Measurements from ENCODE around the gene NCAM1.
A peak's percentile ranks its signal among the peaks of the same experiment; 100 is the strongest.
"Not testable (repeated sequence)": the region's sequence is repeated elsewhere in the genome, so short reads cannot be mapped to it uniquely, and the experiment has no call there.

Gene NCAM1

DNA sequence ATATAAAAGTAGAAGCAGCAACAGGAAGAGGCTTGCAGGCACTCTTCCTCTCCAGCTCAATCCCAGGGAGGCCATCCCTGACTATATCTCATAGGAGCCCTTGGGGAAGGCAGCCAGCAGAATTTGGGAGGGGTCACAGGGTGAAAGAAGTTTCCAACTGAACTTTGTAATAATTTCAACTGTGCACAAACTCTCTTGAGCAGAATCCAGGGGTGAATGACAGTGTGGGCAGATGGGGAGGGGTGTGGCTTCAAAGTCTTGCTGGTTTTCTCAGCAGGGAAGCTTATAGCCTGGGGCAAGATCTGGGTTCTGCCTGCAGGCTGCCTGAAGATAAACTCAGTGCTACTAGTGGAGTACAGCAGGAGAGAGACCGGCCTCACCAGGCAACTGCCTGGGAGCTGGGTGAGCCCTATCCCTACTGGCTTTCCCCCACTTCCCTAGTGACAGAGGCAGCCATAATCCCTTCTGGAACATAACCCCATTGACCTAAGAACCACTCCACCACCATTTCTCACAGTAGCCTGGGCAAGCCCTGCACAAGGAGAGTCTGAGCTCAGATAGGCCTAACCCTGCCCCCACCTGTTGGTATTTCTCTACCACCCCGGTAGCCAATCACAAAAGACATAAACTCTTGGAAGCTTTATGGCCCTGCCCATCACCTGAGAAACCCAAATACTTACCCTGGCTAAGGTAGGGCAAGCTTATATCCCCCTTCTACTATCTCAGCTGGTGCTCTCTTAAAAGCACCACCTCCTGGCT is 335.4 kb downstream of the NCAM1 start:
- peaks cover 4% of the 10 kb centered on the region for H3K27me3 Mint-ChIP-seq

DNA sequence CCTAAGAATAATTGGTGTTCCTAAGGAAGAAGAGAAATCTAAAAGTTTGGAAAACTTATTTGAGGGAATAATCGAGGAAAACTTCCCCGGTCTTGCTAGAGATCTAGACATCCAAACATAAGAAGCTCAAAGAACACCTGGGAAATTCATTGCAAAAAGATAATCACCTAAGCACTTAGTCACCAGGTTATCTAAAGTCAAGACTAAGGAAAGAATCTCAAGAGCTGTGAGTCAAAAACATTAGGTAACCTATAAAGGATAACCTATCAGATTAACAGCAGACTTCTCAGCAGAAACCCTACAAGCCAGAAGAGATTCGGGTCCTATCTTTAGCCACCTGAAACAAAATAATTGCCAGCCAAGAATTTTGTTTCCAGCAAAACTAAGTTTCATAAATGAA is 337.3 kb downstream of the NCAM1 start:
- DNase-seq, H3K4me3 Mint-ChIP-seq, H3K9me3 Mint-ChIP-seq, H3K27ac Mint-ChIP-seq, H3K36me3 Mint-ChIP-seq, H3K27me3 Mint-ChIP-seq, H3K4me1 Mint-ChIP-seq: not testable (repeated sequence)
- CTCF ChIA-PET: interaction anchor here (1.9 kb wide), 1 partner anchor 9 kb away, joined by 5 read pairs; no protein-coding TSS in a partner anchor

More for the DNA sequence above, 335.4 kb downstream of the NCAM1 start:
- no peaks in the 10 kb centered on the region for H3K4me1 Mint-ChIP-seq
- H3K9me3 Mint-ChIP-seq: no peaks in the 10 kb centered on the region
- no peak overlapping the region for H3K4me3 Mint-ChIP-seq
- H3K27ac Mint-ChIP-seq: no peak overlapping the region
- H3K36me3 Mint-ChIP-seq: no peaks in the 10 kb centered on the region
- no peak for DNase-seq
- CTCF ChIA-PET: interaction anchor here (0.8 to 1.2 kb wide), 2 partner anchors 8 to 9 kb away, joined by 3 read pairs; no protein-coding TSS in a partner anchor

DNA sequence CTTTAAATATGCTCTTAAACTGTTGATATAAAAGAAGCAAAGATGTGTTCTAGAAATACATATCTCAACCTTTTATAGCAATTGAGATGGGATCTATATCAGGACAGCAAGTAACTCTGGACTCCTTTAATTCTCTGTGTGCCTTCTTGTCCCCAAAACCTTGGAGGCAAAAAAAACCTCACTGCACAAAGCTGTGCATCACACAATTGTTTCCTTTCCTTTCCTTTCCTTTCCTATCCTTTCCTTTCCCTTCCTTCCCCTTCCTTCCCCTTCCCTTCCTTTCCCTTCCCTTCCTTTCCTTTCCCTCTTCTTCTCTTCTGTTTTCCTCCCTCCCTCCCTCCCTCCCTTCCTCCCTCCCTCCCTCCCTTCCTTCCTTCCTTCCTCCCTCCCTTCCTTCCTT is 343.7 kb downstream of the NCAM1 start:
- peaks cover 2% of the 10 kb centered on the region for H3K27me3 Mint-ChIP-seq
- no peak overlapping the region for H3K4me3 Mint-ChIP-seq
- H3K4me1 Mint-ChIP-seq: no peaks in the 10 kb centered on the region
- no peak for DNase-seq
- H3K36me3 Mint-ChIP-seq: no peaks in the 10 kb centered on the region
- no peaks in the 10 kb centered on the region for H3K9me3 Mint-ChIP-seq
- CTCF ChIA-PET: interaction anchor here (0.7 to 2.0 kb wide), 8 partner anchors 9 to 492 kb away, joined by 3 to 11 read pairs (median 4); no protein-coding TSS in a partner anchor
- no peak overlapping the region for H3K27ac Mint-ChIP-seq

DNA sequence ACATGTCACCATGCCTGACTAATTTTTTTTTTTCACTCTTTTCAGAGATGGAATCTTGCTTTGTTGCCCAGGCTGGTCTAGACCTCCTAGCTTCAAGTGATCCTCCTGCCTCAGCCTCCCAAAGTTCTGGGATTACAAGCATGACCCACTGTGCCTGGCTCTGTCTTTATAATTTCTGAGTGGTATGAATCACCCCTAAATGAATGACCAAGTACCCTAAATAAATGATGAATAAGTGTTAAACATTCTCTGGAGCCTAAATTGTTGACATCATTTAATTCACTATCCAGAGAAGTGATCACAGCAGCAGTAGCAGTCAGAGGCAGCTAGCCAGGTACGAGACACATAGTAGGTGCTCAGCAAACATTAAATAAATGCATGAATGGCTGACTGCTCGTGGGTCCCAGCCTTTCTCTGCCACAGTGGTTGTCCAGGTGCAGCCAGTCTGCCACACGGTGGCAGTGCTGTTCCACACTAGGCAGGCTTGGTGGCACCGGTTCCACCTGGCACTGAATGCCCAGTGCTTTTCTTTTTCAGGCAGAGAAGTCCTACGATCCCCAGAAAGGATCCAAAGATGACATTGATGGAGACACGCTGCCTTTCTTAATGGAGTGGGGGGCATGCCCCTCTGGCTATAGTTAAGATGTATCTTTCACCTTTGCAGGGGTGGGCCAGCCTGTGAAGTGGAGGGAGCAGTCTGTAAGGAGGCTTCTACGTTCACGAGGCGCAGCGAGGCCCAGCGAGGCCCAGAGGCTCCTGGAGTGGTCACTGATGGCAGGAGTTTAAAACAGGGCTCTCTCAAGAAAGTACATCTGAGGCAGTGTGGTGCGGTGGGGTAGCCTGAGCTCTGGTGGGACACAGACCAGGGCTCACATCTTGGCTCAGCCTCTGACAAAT is 344.5 kb downstream of the NCAM1 start:
- CTCF ChIA-PET: interaction anchor here (0.5 to 2.0 kb wide), 15 partner anchors 10 to 491 kb away, joined by 3 to 13 read pairs (median 3); no protein-coding TSS in a partner anchor
- no peaks in the 10 kb centered on the region for H3K36me3 Mint-ChIP-seq
- no peak overlapping the region for H3K27ac Mint-ChIP-seq
- no peaks in the 10 kb centered on the region for H3K9me3 Mint-ChIP-seq
- H3K4me3 Mint-ChIP-seq: no peak overlapping the region
- peak; percentile 81 for DNase-seq
- no peaks in the 10 kb centered on the region for H3K27me3 Mint-ChIP-seq
- H3K4me1 Mint-ChIP-seq: no peaks in the 10 kb centered on the region

DNA sequence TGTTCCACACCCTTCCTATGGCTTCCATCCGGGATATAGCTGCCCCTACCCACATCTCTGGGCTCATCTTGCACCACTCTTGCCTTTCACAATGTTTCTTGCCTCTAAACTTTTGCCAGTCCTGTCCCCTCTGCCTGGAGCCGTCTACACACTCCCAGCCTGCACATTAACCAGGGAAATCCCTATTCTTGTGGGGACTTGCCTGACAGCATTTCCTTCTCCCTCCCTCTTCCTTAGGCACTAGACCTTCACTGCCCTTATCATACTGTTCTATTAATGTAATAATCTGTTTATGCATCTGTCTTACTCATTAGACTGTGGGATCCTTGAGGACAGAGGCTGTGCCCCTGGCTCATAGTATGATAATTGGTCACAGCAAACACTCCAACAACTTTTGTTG is 347.4 kb downstream of the NCAM1 start:
- CTCF ChIA-PET: interaction anchor here (1.0 kb wide), 1 partner anchor 223 kb away, joined by 7 read pairs; no protein-coding TSS in a partner anchor
- DNase-seq: no peak
- Mint-ChIP-seq H3K9me3 (no peaks in the 10 kb centered on the region), H3K4me1 (peaks cover 5% of the 10 kb centered on the region), H3K36me3 (no peaks in the 10 kb centered on the region), H3K4me3 (no peak overlapping the region), H3K27me3 (no peaks in the 10 kb centered on the region), H3K27ac (no peak overlapping the region)

DNA sequence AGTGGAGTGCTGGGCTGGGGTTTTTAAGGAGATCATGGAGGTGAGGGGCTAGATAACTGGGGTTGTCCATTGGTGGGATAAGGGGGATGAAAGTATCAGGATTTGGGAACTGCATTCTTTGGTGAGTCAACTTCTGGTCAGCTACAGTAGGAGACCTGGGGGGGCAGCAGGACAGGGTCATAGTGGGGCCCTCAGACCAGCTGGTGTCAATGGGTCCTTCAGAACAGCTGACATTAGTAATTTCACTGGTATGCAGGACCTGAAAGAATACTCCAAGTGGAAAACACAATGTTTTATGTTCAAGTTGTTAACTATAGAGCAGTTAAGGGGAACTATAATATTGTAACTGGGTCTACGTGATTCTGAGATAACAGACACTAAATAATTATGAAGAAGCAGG is 350.3 kb downstream of the NCAM1 start:
- peaks cover 18% of the 10 kb centered on the region for H3K4me1 Mint-ChIP-seq
- H3K27me3 Mint-ChIP-seq: no peaks in the 10 kb centered on the region
- CTCF ChIA-PET: interaction anchor here (0.8 kb wide), 1 partner anchor 950 kb away, joined by 4 read pairs; no protein-coding TSS in a partner anchor
- H3K9me3 Mint-ChIP-seq: no peaks in the 10 kb centered on the region
- no peak for DNase-seq
- no peak overlapping the region for H3K27ac Mint-ChIP-seq
- H3K36me3 Mint-ChIP-seq: no peaks in the 10 kb centered on the region
- H3K4me3 Mint-ChIP-seq: no peak overlapping the region

DNA sequence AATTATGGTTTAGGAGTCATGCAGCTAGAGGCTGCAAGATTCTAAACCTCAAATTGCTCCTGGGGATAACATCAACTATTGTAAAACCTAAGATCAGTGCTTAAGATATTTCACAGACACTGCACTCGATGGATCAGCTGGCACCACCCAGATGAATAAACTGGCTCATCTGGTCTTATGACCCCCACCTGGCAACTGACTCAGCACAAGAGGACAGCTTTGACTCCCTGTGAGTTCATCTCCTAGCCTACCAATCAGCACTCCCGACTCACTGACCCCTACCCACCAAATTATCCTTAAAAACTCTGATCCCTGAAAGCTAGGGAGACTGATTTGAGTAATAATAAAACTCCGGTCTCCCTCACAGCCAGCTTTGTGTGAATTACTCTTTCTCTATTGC is 352.4 kb downstream of the NCAM1 start:
- H3K4me1 Mint-ChIP-seq: peaks cover 18% of the 10 kb centered on the region
- no peak for DNase-seq
- CTCF ChIA-PET: interaction anchor here (0.6 kb wide), 1 partner anchor 486 kb away, joined by 3 read pairs; no protein-coding TSS in a partner anchor
- no peaks in the 10 kb centered on the region for H3K9me3 Mint-ChIP-seq
- peak overlapping the region; percentile 34 for H3K27ac Mint-ChIP-seq
- peaks cover 10% of the 10 kb centered on the region for H3K36me3 Mint-ChIP-seq
- H3K27me3 Mint-ChIP-seq: no peaks in the 10 kb centered on the region
- H3K4me3 Mint-ChIP-seq: peak overlapping the region; percentile 73

DNA sequence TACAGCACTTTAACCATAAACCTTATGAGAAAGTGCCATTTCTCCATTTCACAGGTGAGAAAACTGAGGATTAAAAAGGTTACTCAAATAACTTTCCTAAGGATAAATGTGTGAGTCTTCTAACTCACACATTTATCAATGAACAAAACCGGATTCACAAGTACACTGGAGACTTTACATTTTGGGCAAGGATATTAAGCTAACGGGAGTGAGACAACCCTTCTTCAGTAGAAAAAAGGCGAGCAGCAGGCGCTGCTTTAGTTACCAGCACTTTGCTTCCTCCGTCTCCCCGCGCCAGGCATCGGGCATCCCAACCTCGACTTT is 352.8 kb downstream of the NCAM1 start:
- CTCF ChIA-PET: no interaction called here
- Mint-ChIP-seq H3K4me3 (peak overlapping the region; percentile 73), H3K36me3 (peaks cover 10% of the 10 kb centered on the region), H3K27ac (peak overlapping the region; percentile 34), H3K27me3 (no peaks in the 10 kb centered on the region), H3K4me1 (peaks cover 18% of the 10 kb centered on the region), H3K9me3 (no peaks in the 10 kb centered on the region)
- no peak for DNase-seq

DNA sequence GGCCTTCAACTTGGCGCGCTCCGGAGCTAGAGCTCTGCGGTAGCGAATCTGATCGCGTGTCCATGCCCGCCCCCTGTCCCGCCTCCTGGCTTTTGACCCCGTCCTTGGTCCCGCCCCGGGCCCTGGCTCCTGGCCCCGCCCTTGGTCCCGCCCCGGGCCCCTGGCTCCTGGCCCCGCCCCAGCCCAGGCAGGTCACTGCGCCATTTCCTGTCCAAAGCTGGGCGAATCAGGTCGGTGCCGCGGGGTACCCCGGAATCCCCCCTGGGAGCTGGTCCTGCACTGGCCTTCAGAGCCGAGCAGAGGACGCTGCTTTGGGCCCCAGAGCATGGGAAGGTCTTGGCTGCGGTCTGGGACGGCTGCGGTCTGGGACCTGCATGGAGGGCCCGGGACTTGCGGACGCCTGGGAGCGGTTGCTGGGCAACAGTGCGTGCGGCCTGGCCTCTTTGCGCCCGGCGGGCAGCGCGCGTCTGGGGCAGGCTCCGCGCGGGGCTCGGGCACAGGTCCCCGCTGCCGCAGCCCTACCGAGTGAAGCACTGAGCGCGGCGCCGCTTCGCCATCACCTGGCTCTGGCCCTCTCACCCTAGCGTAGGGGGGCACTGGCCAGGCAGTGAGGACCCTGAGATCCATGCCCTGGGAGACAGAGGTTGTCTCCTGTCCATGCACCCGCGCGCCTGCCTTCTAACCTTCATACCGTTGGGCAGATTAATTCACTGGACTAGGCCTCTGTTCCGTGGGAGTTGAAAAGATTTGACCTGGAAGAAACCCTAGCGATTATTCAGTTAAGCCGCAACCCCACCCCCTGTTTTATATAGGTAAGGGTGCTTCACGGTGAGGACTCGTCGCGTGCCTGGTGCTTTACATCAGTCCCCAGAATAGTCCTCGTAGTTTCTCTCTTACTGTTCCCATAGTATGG is 353.4 kb downstream of the NCAM1 start, which contains the start of gene TTC12:
Gene TTC12, plus strand, starts transcription at position 195 of the 913 bp plus-strand sequence. CDS start 1,675 bp downstream, outside the sequence.
- no peaks in the 10 kb centered on the region for H3K9me3 Mint-ChIP-seq
- peak within 1 kb of the TSS; percentile 77 for H3K27ac Mint-ChIP-seq
- H3K4me3 Mint-ChIP-seq: peak within 1 kb of the TSS; percentile 73
- peaks cover 18% of the 10 kb centered on the region for H3K4me1 Mint-ChIP-seq
- CTCF ChIA-PET: no interaction called here
- peaks cover 10% of the 10 kb centered on the region for H3K36me3 Mint-ChIP-seq
- H3K27me3 Mint-ChIP-seq: no peaks in the 10 kb centered on the region
- peak; percentile 94 for DNase-seq

DNA sequence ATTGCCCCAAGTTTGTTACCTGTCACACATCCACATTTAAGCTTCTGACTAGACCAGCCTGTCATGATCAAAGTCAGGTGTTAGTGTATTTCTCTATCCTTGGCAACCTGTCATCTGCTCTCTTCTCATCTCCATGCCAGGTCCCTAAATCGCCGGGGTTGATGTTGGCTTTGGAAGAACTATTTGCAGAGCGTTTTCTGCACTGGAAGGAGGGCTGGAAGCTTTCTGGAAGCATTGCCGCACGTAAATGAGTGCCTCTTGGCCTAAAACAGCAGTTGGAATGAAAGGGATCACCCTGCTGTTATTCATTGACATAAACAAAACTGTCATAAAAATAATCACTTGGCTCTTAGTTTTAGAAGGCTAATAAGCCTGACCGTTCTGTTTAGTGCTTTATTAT is 354.6 kb downstream of the NCAM1 start:
- Mint-ChIP-seq H3K4me3 (peak overlapping the region; percentile 73), H3K9me3 (no peaks in the 10 kb centered on the region), H3K4me1 (peaks cover 18% of the 10 kb centered on the region), H3K36me3 (peaks cover 10% of the 10 kb centered on the region), H3K27me3 (no peaks in the 10 kb centered on the region), H3K27ac (no peak overlapping the region)
- CTCF ChIA-PET: no interaction called here
- no peak for DNase-seq

DNA sequence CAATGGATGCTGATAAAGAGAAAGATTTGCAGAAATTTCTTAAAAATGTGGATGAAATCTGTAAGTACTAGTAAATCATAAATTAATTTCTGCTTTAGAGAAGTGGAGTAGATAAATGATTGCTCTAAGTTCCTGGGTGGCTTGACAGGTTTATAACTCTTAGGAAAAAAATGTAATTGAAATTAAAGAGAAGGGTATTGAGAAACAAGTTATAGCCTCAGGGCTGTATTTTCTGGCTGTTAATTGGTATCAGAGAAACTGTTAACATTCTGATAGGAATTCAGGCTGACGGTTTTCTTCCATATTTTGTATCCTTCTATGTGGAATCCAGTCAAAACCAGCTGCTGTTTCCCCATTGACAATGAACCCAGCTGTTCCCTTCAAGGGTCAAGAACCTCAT is 355.0 kb downstream of the NCAM1 start:
- no peak overlapping the region for H3K27ac Mint-ChIP-seq
- no peak overlapping the region for H3K4me3 Mint-ChIP-seq
- H3K27me3 Mint-ChIP-seq: no peaks in the 10 kb centered on the region
- peaks cover 10% of the 10 kb centered on the region for H3K36me3 Mint-ChIP-seq
- CTCF ChIA-PET: no interaction called here
- H3K9me3 Mint-ChIP-seq: no peaks in the 10 kb centered on the region
- H3K4me1 Mint-ChIP-seq: peaks cover 18% of the 10 kb centered on the region
- no peak for DNase-seq

DNA sequence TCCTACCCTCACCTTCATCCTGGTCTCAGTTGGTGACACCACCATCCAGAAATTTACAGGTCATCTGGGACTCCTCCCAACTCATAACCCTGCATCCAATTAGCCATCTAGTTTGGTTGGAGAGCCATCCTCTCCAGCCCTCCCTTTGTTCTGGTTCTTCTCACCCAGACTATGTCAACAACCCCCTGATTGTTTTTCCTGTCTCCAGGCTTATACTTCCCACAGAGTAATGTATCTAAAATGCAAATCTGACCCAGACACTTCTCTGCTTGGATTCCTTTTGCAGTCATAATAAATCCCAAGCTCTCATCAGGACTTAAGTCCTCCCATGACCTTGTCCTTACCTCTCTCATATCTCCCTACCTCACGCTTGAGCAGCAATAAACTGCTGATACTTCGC is 356.1 kb downstream of the NCAM1 start:
- Mint-ChIP-seq H3K4me3 (no peak overlapping the region), H3K4me1 (peaks cover 18% of the 10 kb centered on the region), H3K9me3 (no peaks in the 10 kb centered on the region), H3K36me3 (peaks cover 10% of the 10 kb centered on the region), H3K27ac (no peak overlapping the region), H3K27me3 (no peaks in the 10 kb centered on the region)
- CTCF ChIA-PET: no interaction called here
- DNase-seq: no peak

DNA sequence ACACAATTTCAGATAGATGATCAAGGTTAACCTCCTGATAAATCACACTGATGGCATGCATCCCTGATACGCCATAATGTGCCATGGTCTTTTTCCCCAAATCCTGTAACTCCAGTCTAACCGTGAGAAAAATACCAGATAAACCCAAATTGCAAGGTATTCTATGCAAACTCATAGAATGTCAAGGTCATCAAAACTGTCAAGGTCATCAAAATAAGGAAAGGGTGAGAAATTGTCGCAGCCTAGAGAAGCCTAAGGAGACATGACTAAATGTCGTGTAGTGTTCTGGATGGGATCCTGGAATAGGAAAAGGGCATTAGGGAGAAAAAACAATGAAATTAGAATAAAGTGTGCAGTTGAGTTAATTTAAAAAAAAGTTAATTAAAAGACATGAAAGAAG is 357.9 kb downstream of the NCAM1 start:
- Mint-ChIP-seq H3K27ac (no peak overlapping the region), H3K27me3 (no peaks in the 10 kb centered on the region), H3K9me3 (no peaks in the 10 kb centered on the region), H3K4me1 (peaks cover 9% of the 10 kb centered on the region), H3K4me3 (no peak overlapping the region), H3K36me3 (peaks cover 10% of the 10 kb centered on the region)
- DNase-seq: no peak
- CTCF ChIA-PET: interaction anchor here (0.6 kb wide), 2 partner anchors 413 to 1728 kb away, joined by 3 read pairs; no protein-coding TSS in a partner anchor
